ENCODE measurements around the gene DCLRE1A. TPM values are rescaled to one million over a fixed set of nuclear protein-coding genes. Genes with fewer than 3 reads are reported as not detected.
"Not testable (repeated sequence)": the region's sequence is repeated elsewhere in the genome, so short reads cannot be mapped to it uniquely, and the experiment has no call there.

The DCLRE1A gene
- total and polyA plus RNA-seq, 7 donors, result 1.9 to 5.1 (median 3.0) TPM

- Histone ChIP-seq H3K4me1 (peaks cover 4% of the 10 kb centered on the region), H3K36me3 (ENCODE audit: insufficient read depth in 1 of 2, low read depth in 1 of 2) (peaks cover 0 to 76% of the 10 kb centered on the region in 2 donors), H3K4me3 (no peak overlapping the region), H3K9me3 (no peaks in the 10 kb centered on the region), H3K27me3 (ENCODE audit: insufficient read depth in 3 of 3, low read length in 2 of 3) (no peaks in the 10 kb centered on the region), H3K27ac (no peak overlapping the region)
- no peak for DNase-seq
- intact Hi-C loops (cut with DNase I), result no loop called here
- TF ChIP-seq CTCF (IDR thresholded peaks at IDR 0.05), result no peak
- no peak for ATAC-seq
- 90 to 96% (median 91%) methylated on average over 2 of the region's 2 CpGs for WGBS, 3 donors
These were observed 7.8 kb downstream of the DCLRE1A start for GRCh38 chr10:113846036-113846435.

GRCh38 chr10:113843972-113844485 is 9.9 kb downstream of the DCLRE1A start:
- H3K27me3 ChIP-seq (ENCODE audit: insufficient read depth in 3 of 3, low read length in 2 of 3), result no peaks in the 10 kb centered on the region
- H3K36me3 ChIP-seq (ENCODE audit: insufficient read depth in 1 of 2, low read depth in 1 of 2), result peaks cover 0 to 80% of the 10 kb centered on the region in 2 donors
- ATAC-seq, result peak; percentile 66 to 81 (median 73)
- H3K27ac ChIP-seq, result no peak overlapping the region
- H3K4me1 ChIP-seq, result no peaks in the 10 kb centered on the region
- WGBS, 3 donors, result 69 to 80% (median 70%) methylated on average over 6 of the region's 6 CpGs
- no peaks in the 10 kb centered on the region for H3K9me3 ChIP-seq
- no peak for DNase-seq
- H3K4me3 ChIP-seq, result no peak overlapping the region
- intact Hi-C loops (cut with DNase I), result no loop called here
- no peak for TF ChIP-seq CTCF (IDR thresholded peaks at IDR 0.05)

DNA sequence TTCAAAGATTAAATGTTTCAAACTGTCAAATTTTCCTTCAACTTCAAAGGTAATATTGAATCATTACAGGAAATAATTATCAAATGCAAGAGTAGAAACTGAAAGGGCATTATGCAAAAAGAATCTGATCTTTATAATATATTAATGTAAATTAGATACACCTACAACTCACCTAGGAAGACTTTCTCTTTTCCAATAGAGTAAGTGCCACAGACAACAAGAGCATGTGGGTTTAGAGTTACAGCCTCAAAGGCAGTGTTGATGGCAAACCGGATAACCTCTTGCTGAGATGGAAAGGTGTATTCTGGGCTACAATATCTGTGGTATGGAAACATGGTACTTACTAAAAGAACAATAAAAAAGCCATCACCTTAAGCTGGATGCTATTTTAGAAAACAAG is 11.7 kb downstream of the DCLRE1A start:
- Histone ChIP-seq H3K27ac (no peak overlapping the region), H3K9me3 (no peaks in the 10 kb centered on the region), H3K4me1 (no peaks in the 10 kb centered on the region), H3K36me3 (ENCODE audit: insufficient read depth in 1 of 2, low read depth in 1 of 2) (peaks cover 0 to 79% of the 10 kb centered on the region in 2 donors), H3K4me3 (no peak overlapping the region), H3K27me3 (ENCODE audit: insufficient read depth in 3 of 3, low read length in 2 of 3) (no peaks in the 10 kb centered on the region)
- ATAC-seq (no peak), DNase-seq (no peak)
- intact Hi-C loops (cut with DNase I), result no loop called here
- WGBS, 3 donors, result 60 to 88% (median 68%) methylated on average over 1 of the region's 1 CpG
- no peak for TF ChIP-seq CTCF (IDR thresholded peaks at IDR 0.05)

GRCh38 chr10:113828567-113828966 is 25.3 kb downstream of the DCLRE1A start:
- H3K27me3 ChIP-seq (ENCODE audit: insufficient read depth in 3 of 3, low read length in 2 of 3); H3K4me3 ChIP-seq; intact Hi-C loops (cut with DNase I); H3K4me1 ChIP-seq; H3K9me3 ChIP-seq; H3K27ac ChIP-seq; DNase-seq; H3K36me3 ChIP-seq (ENCODE audit: insufficient read depth in 1 of 2, low read depth in 1 of 2); ATAC-seq: not testable (repeated sequence)
- WGBS, 3 donors, result 88 to 90% (median 89%) methylated on average over 10 of the region's 10 CpGs

- WGBS, 3 donors, result 64 to 71% (median 70%) methylated on average over 2 of the region's 2 CpGs
- DNase-seq, result no peak
- no peak overlapping the region for H3K4me3 ChIP-seq
- no peak overlapping the region for H3K27ac ChIP-seq
- H3K9me3 ChIP-seq, result no peaks in the 10 kb centered on the region
- intact Hi-C loops (cut with DNase I), result no loop called here
- H3K36me3 ChIP-seq (ENCODE audit: insufficient read depth in 1 of 2, low read depth in 1 of 2), result no peaks in the 10 kb centered on the region
- no peaks in the 10 kb centered on the region for H3K4me1 ChIP-seq
- no peaks in the 10 kb centered on the region for H3K27me3 ChIP-seq (ENCODE audit: insufficient read depth in 3 of 3, low read length in 2 of 3)
- no peak for TF ChIP-seq CTCF (IDR thresholded peaks at IDR 0.05)
- no peak for ATAC-seq
These were observed 28.1 kb downstream of the DCLRE1A start for GRCh38 chr10:113825791-113826190.

Data from psoas muscle (tissue), 8 donors.